GM12875 (cell line): ENCODE measurements around the gene LINC00632.
A peak's percentile ranks its signal among the peaks of the same experiment; 100 is the strongest.
"Not testable (repeated sequence)": the region's sequence is repeated elsewhere in the genome, so short reads cannot be mapped to it uniquely, and the experiment has no call there.

ENCODE experiments used
- H3K4me3 ChIP-seq: one replicate; pipeline ENCODE4 v1.5.1; 2011; ENCODE audit warnings: low read depth, low read length, control low read depth
- CTCF ChIP-seq: IDR thresholded peaks from 2 replicates; pipeline ENCODE4 v1.5.1; 2011; ENCODE audit warnings: low read depth, mild to moderate bottlenecking, control low read depth, inconsistent platforms, low read length, moderate library complexity, borderline replicate concordance; ENCODE audit not compliant: insufficient read depth

LINC00632 gene

DNA sequence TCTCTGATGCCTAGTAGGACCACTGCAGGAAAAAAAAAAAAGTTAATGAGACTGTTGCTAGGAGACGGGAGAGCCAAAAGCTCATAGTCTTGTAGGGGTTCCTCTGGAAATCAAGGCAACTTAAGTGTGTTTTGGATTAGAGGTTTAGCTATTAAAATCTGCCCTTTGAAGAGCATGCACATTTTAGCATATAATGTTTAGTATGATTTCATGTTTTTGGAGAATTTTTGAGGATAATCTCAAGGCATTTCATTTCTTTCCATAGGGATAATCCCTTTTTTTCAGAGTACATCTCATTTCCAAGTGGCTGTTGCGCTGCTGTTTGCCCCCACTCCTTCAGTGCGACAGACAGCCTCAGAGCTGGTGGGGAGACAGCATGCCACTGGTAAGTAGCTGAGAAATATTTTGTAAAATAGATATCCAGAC is at the start of gene LINC00632:
Gene LINC00632, plus strand, starts transcription at position 339 of the 426 bp plus-strand sequence.
- H3K4me3 ChIP-seq = no peak within 1 kb of the TSS
- TF ChIP-seq CTCF = no peak

- no peak overlapping the region for H3K4me3 ChIP-seq
- TF ChIP-seq CTCF = no peak
Measured at GRCh38 chrX:140661643-140662042, 47.9 kb upstream of the LINC00632 start.

- no peak overlapping the region for H3K4me3 ChIP-seq
- TF ChIP-seq CTCF = peak; percentile 16; the same call in 1 of the 2 replicates
Measured at GRCh38 chrX:140664939-140665338, 44.6 kb upstream of the LINC00632 start.

- no peak for TF ChIP-seq CTCF
- H3K4me3 ChIP-seq = no peak overlapping the region
Measured at GRCh38 chrX:140672840-140673731, 36.5 kb upstream of the LINC00632 start.

- TF ChIP-seq CTCF = no peak
- H3K4me3 ChIP-seq = no peak overlapping the region
Measured at GRCh38 chrX:140687706-140688105, 21.9 kb upstream of the LINC00632 start.

- not testable (repeated sequence) for H3K4me3 ChIP-seq
Measured at GRCh38 chrX:140691596-140691995, 18.0 kb upstream of the LINC00632 start.

DNA sequence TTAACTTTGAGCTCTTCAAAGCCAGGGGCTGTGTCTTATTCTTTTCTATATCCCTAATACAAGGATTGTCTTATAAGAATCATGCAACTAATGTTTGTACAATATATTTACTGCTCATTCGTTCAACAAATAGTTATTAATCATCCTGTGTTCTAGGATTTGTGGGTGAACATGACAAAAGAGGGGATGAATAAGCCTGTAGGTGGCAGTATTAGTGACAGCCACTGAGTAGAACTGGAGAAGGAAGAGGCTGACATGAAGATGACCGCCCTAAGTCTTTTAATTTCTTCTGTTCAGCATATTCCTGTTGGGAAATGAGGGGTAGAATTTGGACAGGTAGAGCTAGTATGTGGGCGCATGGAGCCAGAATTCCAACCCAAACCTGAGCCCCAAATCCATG is 11.9 kb upstream of the LINC00632 start:
- no peak overlapping the region for H3K4me3 ChIP-seq
- TF ChIP-seq CTCF = peak; percentile 15; the same call in 1 of the 2 replicates
